Neural cell (in vitro differentiated cells): ENCODE results near the gene TUT1. TPM values are rescaled to one million over a fixed set of nuclear protein-coding genes. Genes with fewer than 3 reads are reported as not detected.

Experiments used
- polyA plus RNA-seq: library from polyadenylated mRNA; depleted of rRNA; stranded (reverse); fragments of >200 nt; gene quantifications from 2 replicates; pipeline ENCODE4 v1.2.3, GENCODE V29; 2014
- small RNA-seq, 3 experiments: library from RNA; depleted of rRNA; stranded (forward); fragments of <200 nt; gene quantifications; one replicate each; pipeline ENCODE3, GENCODE V24; 2012

Gene TUT1
- polyA plus RNA-seq, 1 donor from 2014 or later: 17.8 TPM

Small RNA genes lying within 50 kb of the gene (small RNA-seq; reads per million reads assigned to genes)
- gene AP001458.1 (0 reads per million in 3 experiments), gene EEF1G (0 reads per million in 3 experiments), gene MIR6747 (0 to 13.3 (median 7.6) reads per million in 3 experiments)

Other genes starting within 250 kb of the TUT1 start
- not detected in 2 replicates for gene SCGB1A1, start 172.5 kb downstream of the TUT1 start, polyA plus RNA-seq
- gene AHNAK, start 44.7 kb downstream of the TUT1 start, polyA plus RNA-seq: 0.11 and 0.12 TPM in 2 replicates
- gene EEF1G, start 17.6 kb downstream of the TUT1 start, polyA plus RNA-seq: 1,473 and 1,555 TPM in 2 replicates
- gene MTA2, start 10.3 kb upstream of the TUT1 start, polyA plus RNA-seq: 130 and 140 TPM in 2 replicates
- 0.38 and 2.5 TPM in 2 replicates for gene EML3, start 21.3 kb upstream of the TUT1 start, polyA plus RNA-seq
- 0.31 TPM in 1 of 2 replicates, not detected in the other for gene ROM1, start 21.7 kb upstream of the TUT1 start, polyA plus RNA-seq
- 102 and 127 TPM in 2 replicates for gene B3GAT3, start 30.5 kb upstream of the TUT1 start, polyA plus RNA-seq
- 60.6 and 62.7 TPM in 2 replicates for gene GANAB, start 55.1 kb upstream of the TUT1 start, polyA plus RNA-seq
- 6.5 and 7.5 TPM in 2 replicates for gene INTS5, start 61.8 kb upstream of the TUT1 start, polyA plus RNA-seq
- gene C11orf98, start 73.7 kb upstream of the TUT1 start, polyA plus RNA-seq: 92.0 and 103 TPM in 2 replicates
- 6.3 and 16.0 TPM in 2 replicates for gene CSKMT, start 73.8 kb upstream of the TUT1 start, polyA plus RNA-seq
- 6.8 and 8.4 TPM in 2 replicates for gene UQCC3, start 80.2 kb upstream of the TUT1 start, polyA plus RNA-seq
- 10.5 and 10.6 TPM in 2 replicates for gene LBHD1, start 80.7 kb upstream of the TUT1 start, polyA plus RNA-seq
- gene UBXN1, start 87.5 kb upstream of the TUT1 start, polyA plus RNA-seq: 209 and 248 TPM in 2 replicates
- gene LRRN4CL, start 98.0 kb upstream of the TUT1 start, polyA plus RNA-seq: 0.44 and 0.82 TPM in 2 replicates
- gene BSCL2, start 115.9 kb upstream of the TUT1 start, polyA plus RNA-seq: 304 and 305 TPM in 2 replicates
- 120 and 121 TPM in 2 replicates for gene GNG3, start 116.2 kb upstream of the TUT1 start, polyA plus RNA-seq
- gene HNRNPUL2, start 135.9 kb upstream of the TUT1 start, polyA plus RNA-seq: 27.5 and 29.3 TPM in 2 replicates
- 48.6 and 55.2 TPM in 2 replicates for gene TTC9C, start 137.0 kb upstream of the TUT1 start, polyA plus RNA-seq
- 8.5 and 20.9 TPM in 2 replicates for gene ZBTB3, start 162.6 kb upstream of the TUT1 start, polyA plus RNA-seq
- 207 and 232 TPM in 2 replicates for gene POLR2G, start 170.1 kb upstream of the TUT1 start, polyA plus RNA-seq
- 55.2 and 61.7 TPM in 2 replicates for gene TAF6L, start 179.9 kb upstream of the TUT1 start, polyA plus RNA-seq
- 24.5 and 28.1 TPM in 2 replicates for gene TMEM179B, start 195.9 kb upstream of the TUT1 start, polyA plus RNA-seq
- 16.5 and 27.4 TPM in 2 replicates for gene TMEM223, start 200.5 kb upstream of the TUT1 start, polyA plus RNA-seq
- gene NXF1, start 213.9 kb upstream of the TUT1 start, polyA plus RNA-seq: 26.0 and 32.1 TPM in 2 replicates
- 28.5 and 30.5 TPM in 2 replicates for gene STX5, start 240.5 kb upstream of the TUT1 start, polyA plus RNA-seq
- not detected in 2 replicates for gene TEX54, start 241.3 kb upstream of the TUT1 start, polyA plus RNA-seq
- gene WDR74, start 248.1 kb upstream of the TUT1 start, polyA plus RNA-seq: 50.4 and 71.7 TPM in 2 replicates